LNCaP clone FGC (cell line): Measurements from ENCODE around the gene CRKL.

ENCODE experiments used
- DNase-seq: peaks from one replicate; pipeline ENCODE4 v3.0.0-alpha.2; 2011; ENCODE audit warnings: low read depth
- H3K4me3 ChIP-seq: 2 replicates; pipeline ENCODE4 v1.5.1; 2011; ENCODE audit warnings: mild to moderate bottlenecking, low read depth, low read length, control low read depth
- CTCF ChIP-seq: IDR thresholded peaks from 2 replicates; pipeline ENCODE4 v1.5.1; 2012; ENCODE audit warnings: mild to moderate bottlenecking; ENCODE audit not compliant: control insufficient read depth, insufficient read depth; ENCODE audit errors: extremely low read depth

Gene CRKL

GRCh38 chr22:20881231-20881630 lies 36.0 kb upstream of the CRKL start:
- no peak for DNase-seq
- no peak for TF ChIP-seq CTCF
- no peak overlapping the region for H3K4me3 ChIP-seq

GRCh38 chr22:20881869-20882815 lies 35.1 kb upstream of the CRKL start:
- no peak for TF ChIP-seq CTCF
- no peak for DNase-seq
- no peak overlapping the region for H3K4me3 ChIP-seq

- no peak overlapping the region for H3K4me3 ChIP-seq
- no peak for TF ChIP-seq CTCF
- DNase-seq: no peak
Observed at GRCh38 chr22:20882855-20883254, 34.4 kb upstream of the CRKL start.

GRCh38 chr22:20884454-20884853 lies 32.8 kb upstream of the CRKL start:
- no peak overlapping the region for H3K4me3 ChIP-seq
- DNase-seq: no peak
- no peak for TF ChIP-seq CTCF

- no peak for DNase-seq
- TF ChIP-seq CTCF: no peak
- H3K4me3 ChIP-seq: no peak overlapping the region
Observed at GRCh38 chr22:20885017-20885556, 32.1 kb upstream of the CRKL start.

GRCh38 chr22:20885557-20886323 lies 31.5 kb upstream of the CRKL start:
- peak; percentile 97 for TF ChIP-seq CTCF
- peak; percentile 81 for DNase-seq

More at GRCh38 chr22:20885557-20886323, 31.5 kb upstream of the CRKL start:
- H3K4me3 ChIP-seq: no peak overlapping the region
